SJCRH30 (cell line): ENCODE results near the gene MIA. TPM values are rescaled to one million over a fixed set of nuclear protein-coding genes. Genes with fewer than 3 reads are reported as not detected.
"Not testable (repeated sequence)": the region's sequence is repeated elsewhere in the genome, so short reads cannot be mapped to it uniquely, and the experiment has no call there.

Experiments
- DNase-seq, 2 experiments: peaks; one replicate each; pipeline ENCODE4 v3.0.0-alpha.2; 2015 to 2020
- H3K27ac ChIP-seq: fragments of 250-450 bp; sonication (Bioruptor Pico); 2 replicates; pipeline ENCODE4 v1.5.1; 2020; ENCODE audit warnings: mild to moderate bottlenecking, moderate library complexity
- H3K27me3 ChIP-seq: fragments of 250-450 bp; sonication (Bioruptor Pico); 2 replicates; pipeline ENCODE4 v1.5.1; 2020; ENCODE audit warnings: mild to moderate bottlenecking, moderate library complexity
- H3K36me3 ChIP-seq: fragments of 250-450 bp; sonication (Bioruptor Pico); 2 replicates; pipeline ENCODE4 v1.5.1; 2020; ENCODE audit warnings: mild to moderate bottlenecking, moderate library complexity
- H3K4me1 ChIP-seq: fragments of 250-450 bp; sonication (Bioruptor Pico); 2 replicates; pipeline ENCODE4 v1.5.1; 2020; ENCODE audit warnings: mild to moderate bottlenecking, moderate library complexity
- H3K4me3 ChIP-seq: fragments of 250-450 bp; sonication (Bioruptor Pico); 2 replicates; pipeline ENCODE4 v1.5.1; 2020; ENCODE audit warnings: mild to moderate bottlenecking, moderate library complexity
- H3K9me3 ChIP-seq: fragments of 250-450 bp; sonication (Bioruptor Pico); replicated peaks from 2 replicates; pipeline ENCODE4 v1.5.1; 2020; ENCODE audit warnings: mild to moderate bottlenecking, moderate library complexity
- total RNA-seq: library from RNA; depleted of rRNA; stranded (reverse); fragments of >200 nt; shearing (Covaris generic); gene quantifications from 2 replicates; pipeline ENCODE4 v1.2.3, GENCODE V29; 2014

MIA gene
- total RNA-seq, 1 experiment from 2014 or later: not detected

- no peak overlapping the region for H3K27ac ChIP-seq
- DNase-seq: no peak
- no peak overlapping the region for H3K4me3 ChIP-seq
- no peaks in the 10 kb centered on the region for H3K9me3 ChIP-seq
- peaks cover 84% of the 10 kb centered on the region for H3K36me3 ChIP-seq
- no peaks in the 10 kb centered on the region for H3K27me3 ChIP-seq
- no peaks in the 10 kb centered on the region for H3K4me1 ChIP-seq
Measured at GRCh38 chr19:40762754-40763470, 12.4 kb upstream of the MIA start.

DNA sequence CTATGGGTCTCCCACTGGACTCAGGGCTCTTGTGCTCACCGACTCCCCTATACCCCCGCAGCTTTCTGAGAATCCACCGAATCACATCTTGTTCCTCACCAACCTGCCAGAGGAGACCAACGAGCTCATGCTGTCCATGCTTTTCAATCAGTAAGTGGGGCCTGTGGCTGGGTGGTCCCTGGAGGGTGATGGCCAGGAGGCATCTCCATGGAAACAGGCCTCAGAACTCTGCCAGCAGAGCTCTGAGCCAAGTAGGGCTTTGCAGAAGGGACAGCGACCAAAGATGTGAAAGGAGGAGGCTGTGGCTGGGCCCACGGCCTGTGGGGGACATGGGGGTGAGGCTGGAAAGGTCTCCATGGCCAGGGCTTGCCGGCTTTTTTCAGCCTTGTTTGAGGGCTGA, 11.8 kb upstream of the MIA start:
- H3K9me3 ChIP-seq: no peaks in the 10 kb centered on the region
- no peak for DNase-seq
- peaks cover 78% of the 10 kb centered on the region for H3K36me3 ChIP-seq
- no peak overlapping the region for H3K27ac ChIP-seq
- H3K4me3 ChIP-seq: no peak overlapping the region
- no peaks in the 10 kb centered on the region for H3K4me1 ChIP-seq
- no peaks in the 10 kb centered on the region for H3K27me3 ChIP-seq

GRCh38 chr19:40763963-40764362, 11.4 kb upstream of the MIA start:
- no peak for DNase-seq
- Histone ChIP-seq H3K27me3 (no peaks in the 10 kb centered on the region), H3K36me3 (peaks cover 75% of the 10 kb centered on the region), H3K4me1 (no peaks in the 10 kb centered on the region), H3K27ac (no peak overlapping the region), H3K9me3 (no peaks in the 10 kb centered on the region), H3K4me3 (no peak overlapping the region)

- H3K4me3 ChIP-seq, H3K4me1 ChIP-seq, DNase-seq, H3K9me3 ChIP-seq, H3K27ac ChIP-seq, H3K27me3 ChIP-seq: not testable (repeated sequence)
- H3K36me3 ChIP-seq: peaks cover 52% of the 10 kb centered on the region
Measured at GRCh38 chr19:40766385-40766784, 8.9 kb upstream of the MIA start.

DNA sequence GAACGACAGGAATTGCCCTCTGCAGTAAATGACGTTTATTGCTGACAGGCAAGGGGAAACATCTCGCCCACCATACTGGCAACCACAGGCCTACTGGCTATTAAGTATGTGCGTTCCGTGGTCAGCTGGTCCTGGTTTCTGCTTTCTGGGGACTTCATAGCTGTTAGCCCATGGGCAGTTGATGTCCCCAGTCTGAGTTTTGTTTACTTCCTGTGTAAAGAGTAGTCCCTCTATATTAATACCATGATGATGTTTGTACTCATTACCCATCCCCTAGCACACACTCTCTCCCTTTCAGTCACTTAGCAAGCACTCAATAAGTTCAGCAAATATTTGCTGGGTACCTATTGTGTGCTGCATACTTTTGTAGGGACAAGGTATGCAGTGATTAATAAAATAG, 6.5 kb upstream of the MIA start:
- H3K4me1 ChIP-seq: no peaks in the 10 kb centered on the region
- H3K9me3 ChIP-seq: no peaks in the 10 kb centered on the region
- peaks cover 27% of the 10 kb centered on the region for H3K36me3 ChIP-seq
- H3K27ac ChIP-seq: no peak overlapping the region
- H3K27me3 ChIP-seq: no peaks in the 10 kb centered on the region
- H3K4me3 ChIP-seq: no peak overlapping the region
- no peak for DNase-seq

- not testable (repeated sequence) for H3K36me3 ChIP-seq, H3K27me3 ChIP-seq, H3K4me1 ChIP-seq, H3K9me3 ChIP-seq, H3K4me3 ChIP-seq, H3K27ac ChIP-seq
- peak; percentile 36 to 69 for DNase-seq
Measured at GRCh38 chr19:40771101-40771862, 4.0 kb upstream of the MIA start.

DNA sequence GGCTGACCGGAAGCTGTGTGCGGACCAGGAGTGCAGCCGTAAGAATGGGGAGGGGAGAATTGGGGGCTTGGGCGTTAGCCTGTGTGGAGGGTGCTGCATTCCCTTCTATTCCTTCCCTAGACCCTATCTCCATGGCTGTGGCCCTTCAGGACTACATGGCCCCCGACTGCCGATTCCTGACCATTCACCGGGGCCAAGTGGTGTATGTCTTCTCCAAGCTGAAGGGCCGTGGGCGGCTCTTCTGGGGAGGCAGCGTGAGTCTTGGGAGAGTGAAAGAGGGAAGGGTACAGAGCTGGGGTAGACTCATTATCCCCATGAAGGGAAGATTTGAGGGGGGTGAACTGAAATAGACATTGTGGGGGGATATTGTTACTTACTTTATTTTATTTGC, 306 bp downstream of the MIA start:
- H3K9me3 ChIP-seq: no peaks in the 10 kb centered on the region
- H3K27ac ChIP-seq: no peak overlapping the region
- H3K4me1 ChIP-seq: peaks cover 5% of the 10 kb centered on the region; the same call in 1 of the 2 replicates
- no peak overlapping the region for H3K4me3 ChIP-seq
- no peak for DNase-seq
- no peaks in the 10 kb centered on the region for H3K27me3 ChIP-seq
- no peaks in the 10 kb centered on the region for H3K36me3 ChIP-seq

GRCh38 chr19:40776364-40776763, 1.0 kb downstream of the MIA start:
- no peaks in the 10 kb centered on the region for H3K36me3 ChIP-seq
- no peak overlapping the region for H3K27ac ChIP-seq
- H3K4me3 ChIP-seq: no peak overlapping the region
- no peak for DNase-seq
- H3K27me3 ChIP-seq: no peaks in the 10 kb centered on the region
- no peaks in the 10 kb centered on the region for H3K9me3 ChIP-seq
- H3K4me1 ChIP-seq: peaks cover 5% of the 10 kb centered on the region; the same call in 1 of the 2 replicates

DNA sequence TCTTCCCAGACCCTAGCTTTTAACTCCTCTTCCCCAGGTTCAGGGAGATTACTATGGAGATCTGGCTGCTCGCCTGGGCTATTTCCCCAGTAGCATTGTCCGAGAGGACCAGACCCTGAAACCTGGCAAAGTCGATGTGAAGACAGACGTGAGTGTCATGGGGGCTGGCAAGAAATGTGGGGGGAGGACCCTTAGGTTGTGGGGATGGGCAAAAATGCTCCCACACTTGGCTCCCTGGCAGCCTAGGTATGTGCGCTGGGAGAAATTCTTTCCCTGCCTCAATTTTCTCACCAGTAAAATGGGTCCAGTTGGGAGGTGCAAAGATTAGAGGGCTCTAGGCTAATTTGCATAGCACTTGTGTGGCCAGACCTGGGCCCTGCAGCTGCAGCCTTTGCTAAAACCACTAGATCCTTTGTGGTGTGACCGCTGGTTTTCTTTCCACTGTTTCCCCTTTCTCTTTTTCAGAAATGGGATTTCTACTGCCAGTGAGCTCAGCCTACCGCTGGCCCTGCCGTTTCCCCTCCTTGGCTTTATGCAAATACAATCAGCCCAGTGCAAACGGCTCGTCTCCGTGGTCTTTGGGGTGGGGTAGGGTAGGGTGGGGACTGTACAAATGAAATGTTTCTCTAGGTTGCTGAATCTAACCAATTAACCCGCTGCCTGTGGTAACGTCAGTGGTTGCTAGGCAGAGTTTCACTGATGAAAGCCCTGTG, 1.8 kb downstream of the MIA start:
- peaks cover 5% of the 10 kb centered on the region; the same call in 1 of the 2 replicates for H3K4me1 ChIP-seq
- peak; percentile 94 to 98 for DNase-seq
- H3K36me3 ChIP-seq: no peaks in the 10 kb centered on the region
- H3K9me3 ChIP-seq: no peaks in the 10 kb centered on the region
- H3K27ac ChIP-seq: peak overlapping the region; percentile 83
- peak overlapping the region; percentile 67 for H3K4me3 ChIP-seq
- no peaks in the 10 kb centered on the region for H3K27me3 ChIP-seq

DNA sequence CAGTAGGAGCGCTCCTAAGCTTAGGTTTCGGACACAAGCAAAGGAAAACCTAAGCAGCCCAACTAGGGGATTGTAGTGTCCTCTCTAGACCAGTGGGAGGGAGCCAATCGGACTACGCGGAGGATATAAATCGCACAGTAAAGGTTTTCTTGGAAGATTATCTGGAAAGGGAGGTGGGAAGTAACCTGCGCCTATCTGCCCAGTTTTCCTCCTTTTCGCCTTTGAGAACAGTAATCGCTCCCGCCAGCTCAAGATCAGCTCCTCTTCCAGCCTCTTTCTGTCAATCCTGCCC, 2.3 kb downstream of the MIA start:
- H3K27ac ChIP-seq: peak overlapping the region; percentile 83
- peaks cover 5% of the 10 kb centered on the region; the same call in 1 of the 2 replicates for H3K4me1 ChIP-seq
- H3K27me3 ChIP-seq: no peaks in the 10 kb centered on the region
- H3K4me3 ChIP-seq: peak overlapping the region; percentile 67
- no peak for DNase-seq
- H3K36me3 ChIP-seq: no peaks in the 10 kb centered on the region
- H3K9me3 ChIP-seq: no peaks in the 10 kb centered on the region

DNA sequence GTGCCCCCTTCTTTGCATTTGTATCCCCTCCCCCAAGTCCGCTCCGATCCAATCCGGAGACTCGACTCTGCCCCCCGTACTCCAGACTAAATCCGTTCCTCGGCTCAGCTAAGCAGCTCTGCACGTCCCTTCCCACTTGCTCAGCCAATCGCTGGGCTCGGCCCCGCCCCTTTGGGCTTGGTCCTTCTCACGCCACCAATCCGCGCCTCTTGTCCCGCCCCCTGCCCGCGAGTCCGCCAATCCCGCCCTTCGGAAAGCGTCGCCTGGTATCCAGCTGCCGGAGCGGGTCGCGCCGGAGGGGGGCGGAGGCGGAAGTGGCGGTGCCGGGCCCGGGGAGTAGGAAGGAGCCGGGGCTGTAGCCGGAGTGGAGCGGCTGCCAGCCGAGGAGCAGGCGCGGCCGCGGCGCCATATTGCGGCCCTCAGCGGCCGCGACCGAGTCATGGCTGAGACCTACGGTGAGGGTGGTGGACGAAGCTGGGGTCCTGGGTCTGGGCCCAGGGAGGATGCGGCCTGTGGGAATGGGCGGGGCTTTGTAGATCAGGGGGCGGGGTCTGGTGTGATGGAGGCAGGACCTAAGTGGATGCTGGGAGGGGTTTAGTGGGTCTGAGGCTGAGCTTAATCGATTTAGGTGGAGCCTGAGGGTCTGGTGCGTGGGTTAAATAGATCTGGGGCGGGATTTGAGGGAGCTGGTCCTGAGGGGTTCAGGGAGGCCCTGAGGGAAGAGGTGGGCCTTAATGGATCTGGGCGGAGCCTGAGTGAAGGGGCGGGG, 2.8 kb downstream of the MIA start, which contains the start of gene RAB4B:
Gene RAB4B (plus strand): TSS at position 311 of the 769 bp plus-strand sequence. CDS start 129 bp downstream, at position 440.
- DNase-seq: peak; percentile 100
- no peaks in the 10 kb centered on the region for H3K9me3 ChIP-seq
- H3K4me1 ChIP-seq: peaks cover 5% of the 10 kb centered on the region; the same call in 1 of the 2 replicates
- H3K27ac ChIP-seq: peak within 1 kb of the TSS; percentile 83
- H3K36me3 ChIP-seq: no peaks in the 10 kb centered on the region
- no peaks in the 10 kb centered on the region for H3K27me3 ChIP-seq
- peak within 1 kb of the TSS; percentile 67 for H3K4me3 ChIP-seq

GRCh38 chr19:40778706-40779284, 3.5 kb downstream of the MIA start:
- Histone ChIP-seq H3K36me3 (no peaks in the 10 kb centered on the region), H3K27me3 (no peaks in the 10 kb centered on the region), H3K27ac (peak overlapping the region; percentile 83), H3K4me3 (peak overlapping the region; percentile 67), H3K4me1 (peaks cover 5% of the 10 kb centered on the region; the same call in 1 of the 2 replicates), H3K9me3 (no peaks in the 10 kb centered on the region)
- DNase-seq: no peak

- Histone ChIP-seq H3K4me3 (no peak overlapping the region), H3K27me3 (no peaks in the 10 kb centered on the region), H3K36me3 (no peaks in the 10 kb centered on the region), H3K4me1 (peaks cover 5% of the 10 kb centered on the region; the same call in 1 of the 2 replicates), H3K27ac (no peak overlapping the region), H3K9me3 (no peaks in the 10 kb centered on the region)
- DNase-seq: no peak
Measured at GRCh38 chr19:40780582-40780981, 5.3 kb downstream of the MIA start.

GRCh38 chr19:40781140-40781539, 5.8 kb downstream of the MIA start:
- no peaks in the 10 kb centered on the region for H3K27me3 ChIP-seq
- H3K9me3 ChIP-seq: no peaks in the 10 kb centered on the region
- H3K4me3 ChIP-seq: no peak overlapping the region
- H3K27ac ChIP-seq: no peak overlapping the region
- H3K36me3 ChIP-seq: no peaks in the 10 kb centered on the region
- no peak for DNase-seq
- H3K4me1 ChIP-seq: peaks cover 5% of the 10 kb centered on the region; the same call in 1 of the 2 replicates
